Astrocyte (in vitro differentiated cells and primary cell): ENCODE data around the gene CHRNA4. TPM values are rescaled to one million over a fixed set of nuclear protein-coding genes. Genes with fewer than 3 reads are reported as not detected.

Source experiments
- DNase-seq: peaks from one replicate; pipeline ENCODE4 v3.0.0-alpha.2; 2010; ENCODE audit warnings: low read depth
- FAIRE-seq: peaks from 2 replicates; lab custom pipeline; 2011; peaks lifted over from hg19 to GRCh38; lab: Jason Lieb, UNC
- H2AFZ ChIP-seq: 2 replicates; pipeline ENCODE4 v1.6.0; 2012; ENCODE audit warnings: low read depth, low read length, inconsistent platforms
- H3K27ac ChIP-seq: 2 replicates; pipeline ENCODE4 v1.5.1; 2011; ENCODE audit warnings: low read depth, low read length, inconsistent platforms
- H3K27me3 ChIP-seq: 2 replicates; pipeline ENCODE4 v1.6.0; 2011; ENCODE audit warnings: low read length, inconsistent platforms; ENCODE audit not compliant: insufficient read depth
- H3K36me3 ChIP-seq: 2 replicates; pipeline ENCODE4 v1.5.1; 2011; ENCODE audit warnings: low read length, inconsistent platforms; ENCODE audit not compliant: insufficient read depth
- H3K4me1 ChIP-seq: 2 replicates; pipeline ENCODE4 v1.5.1; 2011; ENCODE audit warnings: low read length, inconsistent platforms; ENCODE audit not compliant: insufficient read depth
- H3K4me2 ChIP-seq: 2 replicates; pipeline ENCODE4 v1.6.0; 2012; ENCODE audit warnings: low read length, inconsistent platforms
- H3K4me3 ChIP-seq: 2 replicates; pipeline ENCODE4 v1.5.1; 2011; ENCODE audit warnings: low read depth, mild to moderate bottlenecking, low read length, inconsistent platforms; ENCODE audit not compliant: insufficient read depth
- H3K79me2 ChIP-seq: 2 replicates; pipeline ENCODE4 v1.6.0; 2012; ENCODE audit warnings: mild to moderate bottlenecking, low read length, inconsistent platforms; ENCODE audit not compliant: insufficient read depth
- H3K9ac ChIP-seq: 2 replicates; pipeline ENCODE4 v1.6.0; 2012; ENCODE audit warnings: mild to moderate bottlenecking, low read length, inconsistent platforms
- H3K9me3 ChIP-seq: 2 replicates; pipeline ENCODE4 v1.5.1; 2012; ENCODE audit warnings: low read depth, mild to moderate bottlenecking, low read length, inconsistent platforms; ENCODE audit not compliant: insufficient read depth
- H4K20me1 ChIP-seq: 2 replicates; pipeline ENCODE4 v1.6.0; 2012; ENCODE audit warnings: low read length, inconsistent platforms; ENCODE audit not compliant: insufficient read depth
- H3K27ac Mint-ChIP-seq: one replicate; pipeline ENCODE4 v1.8.0; 2021; ENCODE audit warnings: mild to moderate bottlenecking, mixed read lengths; ENCODE audit not compliant: unreplicated experiment
- H3K27me3 Mint-ChIP-seq: one replicate; pipeline ENCODE4 v1.8.0; 2021; ENCODE audit warnings: low read depth, mixed read lengths; ENCODE audit not compliant: unreplicated experiment
- H3K36me3 Mint-ChIP-seq: one replicate; pipeline ENCODE4 v1.8.0; 2021; ENCODE audit warnings: low read depth, mixed read lengths; ENCODE audit not compliant: unreplicated experiment
- H3K4me1 Mint-ChIP-seq: one replicate; pipeline ENCODE4 v1.8.0; 2021; ENCODE audit warnings: low read depth, mixed read lengths; ENCODE audit not compliant: unreplicated experiment
- H3K4me3 Mint-ChIP-seq: one replicate; pipeline ENCODE4 v1.8.0; 2021; ENCODE audit warnings: mild to moderate bottlenecking, moderate library complexity, mixed read lengths; ENCODE audit not compliant: unreplicated experiment
- H3K9me3 Mint-ChIP-seq: one replicate; pipeline ENCODE4 v1.8.0; 2021; ENCODE audit warnings: mild to moderate bottlenecking, mixed read lengths; ENCODE audit not compliant: unreplicated experiment
- EZH2 ChIP-seq: IDR thresholded peaks from 2 replicates; pipeline ENCODE4 v1.6.1; 2012; ENCODE audit warnings: mild to moderate bottlenecking, low read length, inconsistent platforms; ENCODE audit not compliant: insufficient read depth
- total RNA-seq: library from RNA; stranded (reverse); gene quantifications from 2 replicates; pipeline ENCODE4 v1.2.1, GENCODE V29; 2021
- TF ChIP-seq, protein P1 (sequence below): IDR thresholded peaks from 2 replicates; pipeline ENCODE4 v1.5.1; 2011; ENCODE audit warnings: low read depth, mild to moderate bottlenecking, inconsistent platforms, low read length, moderate library complexity; ENCODE audit not compliant: insufficient read depth

CHRNA4 gene
- total RNA-seq, 1 donor from 2014 or later, result 1.8 TPM

DNA sequence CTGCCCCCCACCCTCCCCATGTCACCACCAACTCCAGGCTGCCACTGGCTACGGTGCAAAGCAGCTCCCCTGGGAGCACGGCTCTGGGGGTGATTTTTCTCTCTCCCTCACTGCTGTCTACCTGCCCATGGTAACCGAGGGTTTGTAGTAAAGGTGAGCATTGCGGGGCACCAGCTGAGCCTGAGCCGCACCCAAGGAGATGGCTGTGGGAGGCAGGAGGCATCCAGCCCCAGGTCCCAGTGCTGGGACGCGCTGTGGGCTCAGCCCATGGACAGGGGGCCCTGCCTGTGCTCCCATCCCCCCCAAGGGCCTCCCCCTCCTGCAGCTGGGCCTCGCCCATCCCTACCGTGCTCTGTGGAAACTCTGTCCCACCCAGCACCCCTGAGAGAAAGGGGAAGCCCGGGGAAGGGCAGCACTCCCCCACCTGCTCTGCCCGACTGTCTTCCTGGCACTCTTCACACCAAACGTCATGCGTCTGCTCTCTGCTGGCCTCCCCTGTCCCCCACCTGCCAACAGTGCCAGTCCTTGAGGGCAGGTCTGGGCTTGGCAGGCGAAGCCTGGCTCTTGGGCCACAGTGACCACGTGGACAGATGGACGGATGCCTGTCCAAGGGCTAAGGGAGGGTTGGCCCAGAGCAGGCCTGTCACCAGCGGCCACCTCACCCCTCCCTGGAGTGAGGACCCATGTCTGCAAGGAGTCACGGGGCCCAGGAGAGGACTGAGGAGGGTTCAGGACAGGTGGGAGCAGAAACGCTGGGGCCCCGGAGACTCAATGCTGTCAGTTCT is 3.8 kb upstream of the CHRNA4 start:
- Mint-ChIP-seq H3K36me3 (no peaks in the 10 kb centered on the region), H3K4me1 (no peaks in the 10 kb centered on the region), H3K4me3 (no peak overlapping the region), H3K9me3 (no peaks in the 10 kb centered on the region), H3K27me3 (peaks cover 37% of the 10 kb centered on the region), H3K27ac (no peak overlapping the region)
- Histone ChIP-seq H3K79me2 (no peaks in the 10 kb centered on the region), H3K36me3 (no peaks in the 10 kb centered on the region), H3K4me1 (no peaks in the 10 kb centered on the region), H3K4me2 (no peak overlapping the region), H3K27ac (no peak overlapping the region), H3K27me3 (peaks cover 8% of the 10 kb centered on the region), H3K9me3 (no peaks in the 10 kb centered on the region), H2AFZ (no peak overlapping the region), H3K9ac (no peak overlapping the region), H3K4me3 (no peak overlapping the region), H4K20me1 (no peaks in the 10 kb centered on the region)
- TF ChIP-seq EZH2, result no peak
- TF ChIP-seq, protein P1, sequence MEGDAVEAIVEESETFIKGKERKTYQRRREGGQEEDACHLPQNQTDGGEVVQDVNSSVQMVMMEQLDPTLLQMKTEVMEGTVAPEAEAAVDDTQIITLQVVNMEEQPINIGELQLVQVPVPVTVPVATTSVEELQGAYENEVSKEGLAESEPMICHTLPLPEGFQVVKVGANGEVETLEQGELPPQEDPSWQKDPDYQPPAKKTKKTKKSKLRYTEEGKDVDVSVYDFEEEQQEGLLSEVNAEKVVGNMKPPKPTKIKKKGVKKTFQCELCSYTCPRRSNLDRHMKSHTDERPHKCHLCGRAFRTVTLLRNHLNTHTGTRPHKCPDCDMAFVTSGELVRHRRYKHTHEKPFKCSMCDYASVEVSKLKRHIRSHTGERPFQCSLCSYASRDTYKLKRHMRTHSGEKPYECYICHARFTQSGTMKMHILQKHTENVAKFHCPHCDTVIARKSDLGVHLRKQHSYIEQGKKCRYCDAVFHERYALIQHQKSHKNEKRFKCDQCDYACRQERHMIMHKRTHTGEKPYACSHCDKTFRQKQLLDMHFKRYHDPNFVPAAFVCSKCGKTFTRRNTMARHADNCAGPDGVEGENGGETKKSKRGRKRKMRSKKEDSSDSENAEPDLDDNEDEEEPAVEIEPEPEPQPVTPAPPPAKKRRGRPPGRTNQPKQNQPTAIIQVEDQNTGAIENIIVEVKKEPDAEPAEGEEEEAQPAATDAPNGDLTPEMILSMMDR, result no peak
- no peak for FAIRE-seq
- no peak for DNase-seq

DNA sequence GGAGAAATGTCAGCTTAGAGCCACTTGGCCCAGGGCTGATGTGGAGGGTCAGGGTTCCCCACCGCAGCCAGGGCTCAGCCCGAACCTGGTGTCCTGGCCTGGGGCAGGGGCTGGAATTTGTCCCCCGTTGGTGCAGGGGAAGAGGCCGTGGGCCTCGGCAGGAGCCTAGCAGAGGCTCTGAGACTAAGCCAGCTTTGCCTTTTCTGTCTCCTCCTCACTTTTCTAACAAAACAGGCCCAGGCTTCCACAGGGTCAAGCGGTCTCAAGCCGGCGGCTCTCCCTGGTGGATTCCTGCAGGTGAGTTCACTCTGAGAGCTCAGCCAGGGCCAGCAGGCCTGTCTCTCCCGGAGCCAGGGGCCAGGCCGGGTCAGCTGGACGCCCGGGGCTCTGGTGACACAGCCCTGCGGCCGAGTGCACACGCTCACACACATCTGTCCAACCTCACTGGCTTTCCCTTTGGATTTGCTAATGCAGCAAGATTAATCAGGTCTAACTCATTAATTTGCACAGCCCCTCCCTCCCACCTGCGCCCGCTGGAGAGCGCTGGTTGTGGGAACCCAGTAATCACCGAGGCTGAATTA is 2.9 kb upstream of the CHRNA4 start:
- Mint-ChIP-seq H3K27me3 (peaks cover 42% of the 10 kb centered on the region), H3K4me1 (no peaks in the 10 kb centered on the region), H3K27ac (no peak overlapping the region), H3K9me3 (no peaks in the 10 kb centered on the region), H3K36me3 (no peaks in the 10 kb centered on the region), H3K4me3 (no peak overlapping the region)
- DNase-seq (no peak), FAIRE-seq (no peak)
- Histone ChIP-seq H3K4me1 (no peaks in the 10 kb centered on the region), H3K27me3 (peaks cover 8% of the 10 kb centered on the region), H3K79me2 (no peaks in the 10 kb centered on the region), H3K4me2 (no peak overlapping the region), H4K20me1 (no peaks in the 10 kb centered on the region), H3K27ac (no peak overlapping the region), H3K4me3 (no peak overlapping the region), H2AFZ (no peak overlapping the region), H3K36me3 (no peaks in the 10 kb centered on the region), H3K9me3 (no peaks in the 10 kb centered on the region), H3K9ac (no peak overlapping the region)
- no peak for TF ChIP-seq EZH2
- TF ChIP-seq, protein P1, result no peak
